Measurements from ENCODE around the gene PUSL1.

PUSL1 gene

DNA sequence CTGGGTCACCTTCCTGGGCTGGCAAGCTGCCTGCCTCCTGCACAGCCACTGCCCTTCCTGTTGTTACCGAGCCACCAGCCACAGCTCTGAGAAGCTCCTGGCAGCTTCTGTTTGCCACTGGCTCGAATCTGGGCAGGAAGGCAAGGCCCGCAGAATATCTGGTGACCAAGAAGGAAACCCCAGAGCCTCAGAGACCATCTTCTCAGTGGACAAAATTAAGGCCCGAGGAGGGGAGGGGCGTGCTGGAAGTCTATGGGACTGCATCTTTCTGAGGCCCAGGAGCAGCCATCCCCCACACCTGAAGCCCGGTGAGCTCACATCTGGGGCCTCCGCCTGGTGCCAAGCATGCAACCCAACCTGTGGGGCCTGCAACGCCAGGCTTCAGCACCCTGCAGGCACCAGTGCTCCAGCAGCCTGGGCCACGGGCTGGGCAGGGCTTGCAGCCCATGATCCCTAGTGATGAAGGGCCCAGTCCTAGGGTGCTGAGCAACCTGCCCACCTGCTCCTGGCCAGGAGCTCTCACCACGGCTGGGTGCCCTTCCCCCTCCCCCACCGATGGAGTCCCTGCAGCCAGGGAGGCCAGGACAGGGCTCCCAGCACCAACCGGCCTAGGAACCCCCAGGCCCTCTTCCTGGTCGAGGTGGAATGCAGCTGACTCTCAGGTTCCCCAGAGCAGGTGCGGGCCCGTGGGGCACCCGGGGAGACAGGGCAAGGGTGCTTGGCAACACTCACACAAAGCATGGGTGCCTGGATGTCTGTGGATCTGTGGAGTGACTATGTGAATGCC lies 17.1 kb downstream of the PUSL1 start:
- TF ChIP-seq GATA3 (IDR thresholded peaks at IDR 0.05; ENCODE audit: low read depth, low read length) (no peak), GATA2 (IDR thresholded peaks at IDR 0.05; ENCODE audit: low read depth, low read length) (no peak)

GRCh38 chr1:1326075-1326605 lies 17.7 kb downstream of the PUSL1 start:
- TF ChIP-seq GATA2 (IDR thresholded peaks at IDR 0.05; ENCODE audit: low read depth, low read length) (no peak), GATA3 (IDR thresholded peaks at IDR 0.05; ENCODE audit: low read depth, low read length) (no peak)

DNA sequence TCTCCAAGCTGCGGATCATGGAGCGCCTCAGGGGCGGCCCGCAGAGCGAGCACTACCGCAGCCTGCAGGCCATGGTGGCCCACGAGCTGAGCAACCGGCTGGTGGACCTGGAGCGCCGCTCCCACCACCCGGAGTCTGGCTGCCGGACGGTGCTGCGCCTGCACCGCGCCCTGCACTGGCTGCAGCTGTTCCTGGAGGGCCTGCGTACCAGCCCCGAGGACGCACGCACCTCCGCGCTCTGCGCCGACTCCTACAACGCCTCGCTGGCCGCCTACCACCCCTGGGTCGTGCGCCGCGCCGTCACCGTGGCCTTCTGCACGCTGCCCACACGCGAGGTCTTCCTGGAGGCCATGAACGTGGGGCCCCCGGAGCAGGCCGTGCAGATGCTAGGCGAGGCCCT lies 18.9 kb downstream of the PUSL1 start:
- TF ChIP-seq GATA2 (IDR thresholded peaks at IDR 0.05; ENCODE audit: low read depth, low read length), result no peak
- TF ChIP-seq GATA3 (IDR thresholded peaks at IDR 0.05; ENCODE audit: low read depth, low read length), result no peak

DNA sequence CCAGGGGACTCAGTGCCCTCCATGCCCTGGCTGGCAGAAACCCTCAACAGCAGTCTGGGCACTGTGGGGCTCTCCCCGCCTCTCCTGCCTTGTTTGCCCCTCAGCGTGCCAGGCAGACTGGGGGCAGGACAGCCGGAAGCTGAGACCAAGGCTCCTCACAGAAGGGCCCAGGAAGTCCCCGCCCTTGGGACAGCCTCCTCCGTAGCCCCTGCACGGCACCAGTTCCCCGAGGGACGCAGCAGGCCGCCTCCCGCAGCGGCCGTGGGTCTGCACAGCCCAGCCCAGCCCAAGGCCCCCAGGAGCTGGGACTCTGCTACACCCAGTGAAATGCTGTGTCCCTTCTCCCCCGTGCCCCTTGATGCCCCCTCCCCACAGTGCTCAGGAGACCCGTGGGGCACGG lies 19.9 kb downstream of the PUSL1 start:
- TF ChIP-seq GATA3 (IDR thresholded peaks at IDR 0.05; ENCODE audit: low read depth, low read length), result no peak
- no peak for TF ChIP-seq GATA2 (IDR thresholded peaks at IDR 0.05; ENCODE audit: low read depth, low read length)

- TF ChIP-seq GATA2 (IDR thresholded peaks at IDR 0.05; ENCODE audit: low read depth, low read length) (no peak), GATA3 (IDR thresholded peaks at IDR 0.05; ENCODE audit: low read depth, low read length) (no peak)
Observed at GRCh38 chr1:1329304-1330210, 21.2 kb downstream of the PUSL1 start.

DNA sequence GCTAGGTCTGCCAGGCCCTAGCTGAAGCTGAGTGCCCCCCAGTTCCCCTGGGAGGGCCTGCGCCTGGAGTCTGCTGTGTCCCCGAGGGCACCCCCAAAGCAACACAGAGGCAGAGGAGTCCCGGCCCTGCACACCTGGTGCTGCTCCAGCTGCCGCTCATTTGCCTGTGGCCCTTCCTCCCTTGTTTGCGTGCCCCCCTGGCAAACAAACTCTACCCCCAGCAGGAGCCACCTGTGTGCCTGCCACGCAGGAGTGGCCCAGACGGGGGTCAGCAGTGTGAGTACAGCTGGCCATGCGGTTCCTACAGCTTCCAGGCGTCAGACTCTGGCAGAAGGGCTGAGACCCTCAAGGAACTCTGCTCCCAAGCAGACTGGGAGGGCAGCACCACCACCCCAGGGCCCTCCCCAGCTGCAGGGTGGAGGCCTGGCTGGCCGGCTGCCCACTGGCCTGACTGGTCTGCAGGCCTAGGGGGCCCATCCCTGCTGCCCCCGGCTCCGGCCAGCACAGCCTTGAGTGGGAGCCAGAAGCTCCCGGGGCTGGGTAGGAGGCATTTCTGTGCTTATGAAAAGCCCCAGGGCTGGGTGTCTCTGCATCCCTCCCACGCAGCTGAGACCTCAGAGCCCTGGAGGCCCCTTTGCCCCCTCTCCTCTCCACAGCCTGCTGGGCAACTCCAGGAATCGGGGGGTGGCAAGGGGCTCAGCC lies 22.1 kb downstream of the PUSL1 start:
- TF ChIP-seq GATA2 (IDR thresholded peaks at IDR 0.05; ENCODE audit: low read depth, low read length), result no peak
- TF ChIP-seq GATA3 (IDR thresholded peaks at IDR 0.05; ENCODE audit: low read depth, low read length), result no peak

DNA sequence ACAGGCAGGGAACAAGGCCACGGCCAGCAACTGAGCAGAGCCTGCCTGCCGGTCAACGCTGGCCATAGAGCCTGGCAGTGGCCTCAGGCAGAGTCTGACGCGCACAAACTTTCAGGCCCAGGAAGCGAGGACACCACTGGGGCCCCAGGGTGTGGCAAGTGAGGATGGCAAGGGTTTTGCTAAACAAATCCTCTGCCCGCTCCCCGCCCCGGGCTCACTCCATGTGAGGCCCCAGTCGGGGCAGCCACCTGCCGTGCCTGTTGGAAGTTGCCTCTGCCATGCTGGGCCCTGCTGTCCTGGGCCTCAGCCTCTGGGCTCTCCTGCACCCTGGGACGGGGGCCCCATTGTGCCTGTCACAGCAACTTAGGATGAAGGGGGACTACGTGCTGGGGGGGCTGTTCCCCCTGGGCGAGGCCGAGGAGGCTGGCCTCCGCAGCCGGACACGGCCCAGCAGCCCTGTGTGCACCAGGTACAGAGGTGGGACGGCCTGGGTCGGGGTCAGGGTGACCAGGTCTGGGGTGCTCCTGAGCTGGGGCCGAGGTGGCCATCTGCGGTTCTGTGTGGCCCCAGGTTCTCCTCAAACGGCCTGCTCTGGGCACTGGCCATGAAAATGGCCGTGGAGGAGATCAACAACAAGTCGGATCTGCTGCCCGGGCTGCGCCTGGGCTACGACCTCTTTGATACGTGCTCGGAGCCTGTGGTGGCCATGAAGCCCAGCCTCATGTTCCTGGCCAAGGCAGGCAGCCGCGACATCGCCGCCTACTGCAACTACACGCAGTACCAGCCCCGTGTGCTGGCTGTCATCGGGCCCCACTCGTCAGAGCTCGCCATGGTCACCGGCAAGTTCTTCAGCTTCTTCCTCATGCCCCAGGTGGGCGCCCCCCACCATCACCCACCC lies 22.9 kb downstream of the PUSL1 start, which contains the start of gene TAS1R3:
TSS of gene TAS1R3 (plus strand) at position 213 of the 898 bp plus-strand sequence. CDS start at position 279, 66 bp downstream.
- TF ChIP-seq GATA2 (IDR thresholded peaks at IDR 0.05; ENCODE audit: low read depth, low read length) (no peak), GATA3 (IDR thresholded peaks at IDR 0.05; ENCODE audit: low read depth, low read length) (no peak)

- TF ChIP-seq GATA3 (IDR thresholded peaks at IDR 0.05; ENCODE audit: low read depth, low read length) (no peak), GATA2 (IDR thresholded peaks at IDR 0.05; ENCODE audit: low read depth, low read length) (no peak)
Observed at GRCh38 chr1:1332031-1332755, 23.8 kb downstream of the PUSL1 start.

DNA sequence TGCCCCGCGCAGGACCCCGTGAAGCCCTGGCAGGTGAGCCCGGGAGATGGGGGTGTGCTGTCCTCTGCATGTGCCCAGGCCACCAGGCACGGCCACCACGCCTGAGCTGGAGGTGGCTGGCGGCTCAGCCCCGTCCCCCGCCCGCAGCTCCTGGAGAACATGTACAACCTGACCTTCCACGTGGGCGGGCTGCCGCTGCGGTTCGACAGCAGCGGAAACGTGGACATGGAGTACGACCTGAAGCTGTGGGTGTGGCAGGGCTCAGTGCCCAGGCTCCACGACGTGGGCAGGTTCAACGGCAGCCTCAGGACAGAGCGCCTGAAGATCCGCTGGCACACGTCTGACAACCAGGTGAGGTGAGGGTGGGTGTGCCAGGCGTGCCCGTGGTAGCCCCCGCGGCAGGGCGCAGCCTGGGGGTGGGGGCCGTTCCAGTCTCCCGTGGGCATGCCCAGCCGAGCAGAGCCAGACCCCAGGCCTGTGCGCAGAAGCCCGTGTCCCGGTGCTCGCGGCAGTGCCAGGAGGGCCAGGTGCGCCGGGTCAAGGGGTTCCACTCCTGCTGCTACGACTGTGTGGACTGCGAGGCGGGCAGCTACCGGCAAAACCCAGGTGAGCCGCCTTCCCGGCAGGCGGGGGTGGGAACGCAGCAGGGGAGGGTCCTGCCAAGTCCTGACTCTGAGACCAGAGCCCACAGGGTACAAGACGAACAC lies 24.5 kb downstream of the PUSL1 start:
- no peak for TF ChIP-seq GATA3 (IDR thresholded peaks at IDR 0.05; ENCODE audit: low read depth, low read length)
- no peak for TF ChIP-seq GATA2 (IDR thresholded peaks at IDR 0.05; ENCODE audit: low read depth, low read length)

DNA sequence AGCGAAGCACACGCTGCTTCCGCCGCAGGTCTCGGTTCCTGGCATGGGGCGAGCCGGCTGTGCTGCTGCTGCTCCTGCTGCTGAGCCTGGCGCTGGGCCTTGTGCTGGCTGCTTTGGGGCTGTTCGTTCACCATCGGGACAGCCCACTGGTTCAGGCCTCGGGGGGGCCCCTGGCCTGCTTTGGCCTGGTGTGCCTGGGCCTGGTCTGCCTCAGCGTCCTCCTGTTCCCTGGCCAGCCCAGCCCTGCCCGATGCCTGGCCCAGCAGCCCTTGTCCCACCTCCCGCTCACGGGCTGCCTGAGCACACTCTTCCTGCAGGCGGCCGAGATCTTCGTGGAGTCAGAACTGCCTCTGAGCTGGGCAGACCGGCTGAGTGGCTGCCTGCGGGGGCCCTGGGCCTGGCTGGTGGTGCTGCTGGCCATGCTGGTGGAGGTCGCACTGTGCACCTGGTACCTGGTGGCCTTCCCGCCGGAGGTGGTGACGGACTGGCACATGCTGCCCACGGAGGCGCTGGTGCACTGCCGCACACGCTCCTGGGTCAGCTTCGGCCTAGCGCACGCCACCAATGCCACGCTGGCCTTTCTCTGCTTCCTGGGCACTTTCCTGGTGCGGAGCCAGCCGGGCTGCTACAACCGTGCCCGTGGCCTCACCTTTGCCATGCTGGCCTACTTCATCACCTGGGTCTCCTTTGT lies 25.3 kb downstream of the PUSL1 start:
- no peak for TF ChIP-seq GATA3 (IDR thresholded peaks at IDR 0.05; ENCODE audit: low read depth, low read length)
- TF ChIP-seq GATA2 (IDR thresholded peaks at IDR 0.05; ENCODE audit: low read depth, low read length), result no peak

GRCh38 chr1:1334835-1335234 lies 26.4 kb downstream of the PUSL1 start:
- no peak for TF ChIP-seq GATA2 (IDR thresholded peaks at IDR 0.05; ENCODE audit: low read depth, low read length)
- no peak for TF ChIP-seq GATA3 (IDR thresholded peaks at IDR 0.05; ENCODE audit: low read depth, low read length)

All from SH-SY5Y (cell line).